ENCODE results near the gene SH3GLB2.

The SH3GLB2 gene

GRCh38 chr9:129028192-129028966 lies at the start of gene SH3GLB2:
Gene SH3GLB2, minus strand, starts transcription at chr9:129028331. Its CDS starts 177 bp downstream, at chr9:129028154.
- peak; percentile 91 for DNase-seq

GRCh38 chr9:129077236-129077635 lies 49.1 kb upstream of the SH3GLB2 start:
- DNase-seq: no peak

GRCh38 chr9:129076640-129077037 lies 48.5 kb upstream of the SH3GLB2 start:
- DNase-seq: no peak

GRCh38 chr9:129075996-129076639 lies 48.0 kb upstream of the SH3GLB2 start:
- DNase-seq: no peak

GRCh38 chr9:129074106-129074505 lies 46.0 kb upstream of the SH3GLB2 start:
- DNase-seq: no peak

- no peak for DNase-seq
Measured at GRCh38 chr9:129073404-129073803, 45.3 kb upstream of the SH3GLB2 start.

GRCh38 chr9:129072171-129072570 lies 44.0 kb upstream of the SH3GLB2 start:
- DNase-seq: no peak

GRCh38 chr9:129071526-129072126 lies 43.5 kb upstream of the SH3GLB2 start:
- no peak for DNase-seq

- no peak for DNase-seq
Measured at GRCh38 chr9:129070696-129071525, 42.8 kb upstream of the SH3GLB2 start.

GRCh38 chr9:129069862-129070641 lies 41.9 kb upstream of the SH3GLB2 start:
- DNase-seq: no peak

- no peak for DNase-seq
Measured at GRCh38 chr9:129068990-129069861, 41.1 kb upstream of the SH3GLB2 start.

GRCh38 chr9:129068110-129068509 lies 40.0 kb upstream of the SH3GLB2 start:
- no peak for DNase-seq

GRCh38 chr9:129064499-129064908 lies 36.4 kb upstream of the SH3GLB2 start:
- no peak for DNase-seq

GRCh38 chr9:129063061-129063460 lies 34.9 kb upstream of the SH3GLB2 start:
- no peak for DNase-seq

- DNase-seq: no peak
Measured at GRCh38 chr9:129060991-129061390, 32.9 kb upstream of the SH3GLB2 start.

- DNase-seq: no peak
Measured at GRCh38 chr9:129059796-129060785, 32.0 kb upstream of the SH3GLB2 start.

- DNase-seq: no peak
Measured at GRCh38 chr9:129058965-129059795, 31.0 kb upstream of the SH3GLB2 start.

GRCh38 chr9:129054163-129054851 lies 26.2 kb upstream of the SH3GLB2 start:
- no peak for DNase-seq

Measured in NCI-H1092 treated with DMSO at 0.1 percent for 48 hours (cell line).